IPS DF 4.7 (cell line): ENCODE data around the gene GPR35.
"Not testable (repeated sequence)": the region's sequence is repeated elsewhere in the genome, so short reads cannot be mapped to it uniquely, and the experiment has no call there.

ENCODE experiments used
- DNase-seq: peaks from one replicate; pipeline ENCODE4 v3.0.0-alpha.2; 2013; ENCODE audit warnings: low spot score; ENCODE audit errors: extremely low read depth

Gene GPR35

GRCh38 chr2:240602266-240603050 lies 22.8 kb upstream of the GPR35 start:
- DNase-seq = no peak

GRCh38 chr2:240603081-240603835 lies 22.0 kb upstream of the GPR35 start:
- DNase-seq = no peak

- no peak for DNase-seq
These were observed 21.4 kb upstream of the GPR35 start for GRCh38 chr2:240603846-240604245.

- DNase-seq = no peak
These were observed 20.9 kb upstream of the GPR35 start for GRCh38 chr2:240604291-240604938.

GRCh38 chr2:240604939-240605716 lies 20.2 kb upstream of the GPR35 start:
- DNase-seq = no peak

GRCh38 chr2:240605867-240606743 lies 19.2 kb upstream of the GPR35 start:
- no peak for DNase-seq

- no peak for DNase-seq
These were observed 13.6 kb upstream of the GPR35 start for GRCh38 chr2:240611601-240612210.

- DNase-seq = no peak
These were observed 11.5 kb upstream of the GPR35 start for GRCh38 chr2:240613781-240614180.

GRCh38 chr2:240614391-240614790 lies 10.9 kb upstream of the GPR35 start:
- DNase-seq = no peak

GRCh38 chr2:240615396-240615795 lies 9.9 kb upstream of the GPR35 start:
- DNase-seq = no peak

- DNase-seq = no peak
These were observed 9.3 kb upstream of the GPR35 start for GRCh38 chr2:240615820-240616547.

GRCh38 chr2:240616860-240617666 lies 8.2 kb upstream of the GPR35 start:
- not testable (repeated sequence) for DNase-seq

- DNase-seq = no peak
These were observed 6.5 kb upstream of the GPR35 start for GRCh38 chr2:240618776-240619175.

- no peak for DNase-seq
These were observed 5.7 kb upstream of the GPR35 start for GRCh38 chr2:240619506-240620148.

- DNase-seq = no peak
These were observed 5.0 kb upstream of the GPR35 start for GRCh38 chr2:240620149-240620731.

GRCh38 chr2:240620859-240621258 lies 4.4 kb upstream of the GPR35 start:
- no peak for DNase-seq

- no peak for DNase-seq
These were observed 3.2 kb upstream of the GPR35 start for GRCh38 chr2:240622060-240622411.
